GM18499 (cell line): ENCODE results near the gene UPK3BL2.
"Not testable (repeated sequence)": the region's sequence is repeated elsewhere in the genome, so short reads cannot be mapped to it uniquely, and the experiment has no call there.

Experiments used
- ATAC-seq: cut with Tn5 transposase; IDR thresholded peaks from one replicate; pipeline ENCODE4 v1.9.1; 2021; ENCODE audit warnings: moderate number of reproducible peaks; ENCODE audit not compliant: insufficient read depth, unreplicated experiment

UPK3BL2 gene

GRCh38 chr7:102496861-102497260, 46.6 kb downstream of the UPK3BL2 start:
- ATAC-seq: not testable (repeated sequence)

DNA sequence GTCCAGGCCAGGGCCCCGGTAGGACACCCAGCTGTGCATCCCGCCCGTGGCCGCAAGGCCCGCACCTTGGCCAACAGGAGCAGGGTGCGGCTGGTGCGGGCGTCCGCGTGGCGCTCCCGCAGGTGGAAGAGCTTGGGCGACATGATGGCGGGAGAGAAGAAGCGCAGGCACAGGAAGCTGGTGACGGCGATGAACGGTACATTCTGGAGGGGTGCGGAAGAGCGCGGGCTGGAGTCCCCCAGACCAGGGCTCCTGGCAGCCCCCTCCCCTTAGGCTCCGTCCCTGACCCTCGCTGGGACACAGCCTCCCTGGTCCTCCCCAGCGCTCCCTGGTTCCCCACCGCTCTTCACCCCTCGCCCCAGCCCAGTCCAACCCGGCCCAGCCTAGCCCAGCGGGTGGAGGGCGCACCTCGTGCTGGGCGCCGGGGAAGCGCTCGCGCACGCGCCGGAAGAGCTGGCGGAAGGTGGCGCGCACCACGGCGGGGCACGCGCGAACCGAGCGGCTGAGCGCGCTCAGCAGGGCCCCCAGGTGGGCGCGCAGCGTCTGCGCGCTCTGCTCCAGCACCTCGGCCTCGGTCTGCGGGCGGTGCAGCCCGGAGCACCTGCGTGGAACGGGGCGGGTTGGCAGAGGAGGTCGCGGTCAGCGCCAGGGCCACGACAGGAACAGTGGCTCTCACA, 48.9 kb downstream of the UPK3BL2 start:
- not testable (repeated sequence) for ATAC-seq

GRCh38 chr7:102494026-102494425, 49.5 kb downstream of the UPK3BL2 start:
- not testable (repeated sequence) for ATAC-seq

GRCh38 chr7:102493220-102493935, 50.1 kb downstream of the UPK3BL2 start:
- ATAC-seq: not testable (repeated sequence)

DNA sequence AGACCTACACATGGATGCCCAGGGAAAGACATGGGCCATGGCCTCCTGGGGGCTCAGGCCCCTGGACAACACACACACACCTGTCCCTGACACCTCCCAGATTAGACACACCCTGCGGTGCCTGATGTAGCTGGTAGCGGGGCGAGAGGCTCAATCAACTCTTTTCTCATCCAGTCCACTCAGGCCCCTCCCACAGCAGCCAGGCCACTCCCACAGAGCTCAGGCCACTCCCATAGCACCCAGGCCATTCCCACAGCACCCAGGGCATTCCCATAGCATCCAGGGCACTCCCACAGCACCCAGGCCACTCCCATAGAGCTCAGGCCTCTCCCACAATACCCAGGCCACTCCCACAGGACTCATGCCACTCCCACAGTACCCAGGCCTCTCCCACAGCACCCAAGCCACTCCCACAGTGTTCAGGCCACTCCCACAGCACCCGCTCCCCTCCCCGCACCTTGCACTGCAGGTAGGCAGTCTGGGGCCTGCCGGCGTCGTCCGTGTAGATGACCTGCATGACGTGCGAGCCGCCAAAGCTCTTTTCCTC, 52.9 kb downstream of the UPK3BL2 start:
- not testable (repeated sequence) for ATAC-seq
